Fibroblast of gingiva (primary cell): ENCODE measurements around the gene SLC26A1.
A peak's percentile ranks its signal among the peaks of the same experiment; 100 is the strongest.

Source experiments
- DNase-seq: peaks from one replicate; pipeline ENCODE4 v3.0.0-alpha.2; 2011; ENCODE audit warnings: low read depth

SLC26A1 gene

DNA sequence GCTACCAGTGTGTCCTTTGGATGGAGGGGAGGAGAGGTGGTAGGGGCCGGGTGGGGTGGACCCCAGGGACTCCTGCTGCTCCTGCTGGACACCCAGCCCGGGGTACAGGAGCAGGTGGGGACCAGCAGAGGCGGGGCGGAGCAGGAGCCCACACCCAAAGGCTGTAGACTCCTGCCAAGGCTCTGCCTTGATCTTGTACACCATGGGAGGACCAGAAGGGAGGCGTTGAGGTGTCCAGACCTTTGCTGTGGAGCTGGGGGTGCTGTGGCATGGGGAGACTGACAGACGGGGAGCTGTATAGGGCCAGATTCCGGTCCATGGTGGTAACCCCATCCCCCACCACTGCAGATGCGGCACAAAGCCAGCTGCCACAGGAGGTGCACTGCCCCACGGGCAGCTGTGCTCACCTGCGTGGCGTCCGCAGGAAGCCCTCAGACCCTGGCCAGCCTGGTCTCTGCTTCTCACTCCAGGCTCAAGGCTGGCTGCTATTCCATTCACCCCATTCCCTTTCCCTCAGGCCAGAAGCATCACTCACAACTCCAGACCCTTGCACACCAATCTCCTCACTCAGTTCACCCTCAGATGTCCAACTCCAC, 5.0 kb upstream of the SLC26A1 start:
- no peak for DNase-seq

DNA sequence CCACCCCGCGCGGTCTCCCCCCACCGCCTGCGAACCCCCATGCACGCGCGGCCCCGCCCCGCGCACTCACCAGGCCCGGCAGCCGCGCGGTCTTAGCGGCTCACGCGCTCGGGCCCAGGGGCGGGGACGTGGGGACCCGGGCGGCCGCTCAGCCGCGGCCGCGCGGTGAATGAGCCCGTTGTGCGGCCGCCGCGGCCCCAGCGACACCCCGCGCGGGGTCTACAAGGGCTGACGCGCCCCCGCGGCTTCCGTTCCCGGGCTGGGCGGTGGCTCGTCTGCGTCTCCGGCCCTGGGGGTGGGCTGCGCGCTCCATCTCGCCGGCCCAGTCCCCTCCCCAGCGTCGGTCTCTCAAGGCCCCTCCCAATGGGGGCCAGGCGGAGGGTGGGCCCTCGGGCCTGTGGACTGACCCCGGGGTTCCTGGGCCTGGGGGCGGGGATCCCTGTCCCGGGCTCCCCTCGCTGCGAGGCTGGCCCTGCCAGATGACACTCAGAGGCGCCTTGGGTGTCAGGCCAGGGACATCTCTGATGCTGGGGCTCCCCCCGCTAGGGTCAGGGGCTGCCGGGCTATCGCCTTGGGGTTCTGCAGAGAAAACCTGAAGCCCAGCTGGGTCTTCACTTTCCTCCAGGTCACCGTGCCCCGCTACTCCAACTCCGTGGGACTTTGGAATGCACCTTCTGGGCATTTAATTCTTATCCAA, 4.3 kb upstream of the SLC26A1 start:
- no peak for DNase-seq

DNA sequence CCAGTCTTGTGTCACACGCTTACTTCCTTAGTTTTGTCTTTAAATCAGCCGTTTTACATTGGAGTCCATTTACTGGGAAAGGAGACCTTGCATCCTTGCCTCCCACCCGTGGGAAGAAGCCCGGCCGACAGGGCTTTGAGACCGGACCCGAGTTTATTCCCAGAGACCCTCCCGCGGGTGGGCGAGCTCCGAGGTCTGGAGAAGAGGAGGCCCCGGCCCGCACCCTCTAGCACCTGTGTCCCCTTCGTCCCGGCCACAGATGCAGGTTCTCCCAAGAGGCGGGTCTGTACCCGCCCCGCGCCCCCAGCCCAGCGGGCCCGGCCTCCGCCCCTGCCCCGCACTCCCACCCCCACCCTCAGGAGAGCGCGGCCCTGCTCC, 3.8 kb upstream of the SLC26A1 start:
- DNase-seq, result no peak

DNA sequence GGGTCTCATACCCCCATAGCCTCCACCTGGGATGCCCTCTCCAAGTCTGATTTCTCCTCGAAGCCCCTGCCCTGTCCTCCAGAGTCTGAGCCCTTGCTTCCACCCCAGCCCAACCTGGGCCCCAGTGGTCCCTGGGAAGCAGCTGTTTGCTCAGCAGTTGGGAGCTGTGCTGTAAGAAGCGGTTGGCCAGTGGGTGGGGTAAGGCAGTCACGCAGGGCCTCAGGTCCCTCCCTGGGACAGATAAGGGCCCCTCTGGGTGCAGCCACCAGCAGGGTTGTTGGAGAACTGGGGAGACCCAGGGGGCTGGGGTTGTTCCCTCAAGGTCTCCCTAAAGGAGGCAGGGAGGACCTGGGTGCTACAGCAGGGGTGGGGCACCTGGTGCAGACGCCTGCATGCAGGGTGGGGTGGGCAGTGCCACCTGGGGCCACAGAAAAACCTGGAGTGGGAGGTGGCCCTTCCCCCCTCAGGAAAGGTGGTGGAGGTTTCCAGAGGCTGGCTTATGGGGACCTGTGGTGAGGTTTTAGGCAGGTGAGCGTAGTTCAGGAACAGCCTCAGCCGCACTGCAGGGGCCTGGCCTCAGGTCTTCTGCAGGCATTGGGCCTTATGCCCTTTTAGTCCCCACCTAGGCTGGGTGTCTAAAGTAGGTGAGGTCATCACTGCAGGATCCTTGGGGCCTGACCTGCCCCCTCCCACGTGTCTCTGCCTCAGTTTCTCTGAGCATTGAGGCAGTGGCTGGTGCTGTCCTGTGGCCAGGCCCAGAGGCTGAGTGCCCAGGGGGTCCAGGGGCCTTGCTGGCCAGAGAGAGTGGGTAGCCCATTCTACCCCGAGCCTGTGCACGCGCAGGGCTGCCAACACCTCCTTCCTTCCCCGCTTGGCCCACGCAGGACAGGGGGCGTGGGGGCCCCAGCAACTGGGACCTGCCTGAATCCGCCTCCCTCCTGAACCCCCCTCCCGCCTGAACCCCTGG, 3.1 kb upstream of the SLC26A1 start:
- no peak for DNase-seq

DNA sequence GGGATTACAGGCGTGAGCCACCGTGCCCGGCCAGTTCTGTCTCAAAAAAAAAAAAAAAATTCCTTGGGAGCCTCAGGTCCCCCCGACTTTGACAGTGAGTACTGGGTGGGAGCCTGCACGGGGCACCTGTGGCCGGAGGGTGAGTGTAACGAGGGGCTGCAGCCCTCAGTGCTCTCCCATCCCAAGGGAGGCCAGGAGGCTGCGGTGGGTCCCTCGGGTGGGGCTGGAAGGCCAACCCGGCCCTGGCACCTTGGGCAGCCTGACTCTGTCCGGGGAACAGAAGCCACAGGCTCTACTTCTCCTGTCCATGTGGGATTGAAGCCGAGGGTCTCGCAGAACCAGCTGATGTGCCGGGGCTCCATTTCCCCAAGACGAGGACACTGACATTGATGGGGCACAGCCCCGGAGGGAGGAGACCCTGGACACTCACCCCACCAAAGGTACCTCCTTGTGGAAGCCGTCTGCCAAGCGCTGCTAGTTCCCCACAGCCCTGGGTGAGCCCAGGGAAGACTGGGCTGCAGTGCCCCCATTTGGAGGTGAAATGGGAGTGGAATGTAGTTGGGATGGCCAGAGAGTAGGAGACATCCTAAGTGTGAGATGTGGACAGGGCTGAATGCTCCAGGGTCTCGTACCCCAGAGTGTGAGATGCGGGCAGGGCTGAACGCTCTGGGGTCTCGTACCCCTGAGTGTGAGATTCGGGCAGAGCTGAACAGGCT, 2.3 kb upstream of the SLC26A1 start:
- DNase-seq, result no peak

DNA sequence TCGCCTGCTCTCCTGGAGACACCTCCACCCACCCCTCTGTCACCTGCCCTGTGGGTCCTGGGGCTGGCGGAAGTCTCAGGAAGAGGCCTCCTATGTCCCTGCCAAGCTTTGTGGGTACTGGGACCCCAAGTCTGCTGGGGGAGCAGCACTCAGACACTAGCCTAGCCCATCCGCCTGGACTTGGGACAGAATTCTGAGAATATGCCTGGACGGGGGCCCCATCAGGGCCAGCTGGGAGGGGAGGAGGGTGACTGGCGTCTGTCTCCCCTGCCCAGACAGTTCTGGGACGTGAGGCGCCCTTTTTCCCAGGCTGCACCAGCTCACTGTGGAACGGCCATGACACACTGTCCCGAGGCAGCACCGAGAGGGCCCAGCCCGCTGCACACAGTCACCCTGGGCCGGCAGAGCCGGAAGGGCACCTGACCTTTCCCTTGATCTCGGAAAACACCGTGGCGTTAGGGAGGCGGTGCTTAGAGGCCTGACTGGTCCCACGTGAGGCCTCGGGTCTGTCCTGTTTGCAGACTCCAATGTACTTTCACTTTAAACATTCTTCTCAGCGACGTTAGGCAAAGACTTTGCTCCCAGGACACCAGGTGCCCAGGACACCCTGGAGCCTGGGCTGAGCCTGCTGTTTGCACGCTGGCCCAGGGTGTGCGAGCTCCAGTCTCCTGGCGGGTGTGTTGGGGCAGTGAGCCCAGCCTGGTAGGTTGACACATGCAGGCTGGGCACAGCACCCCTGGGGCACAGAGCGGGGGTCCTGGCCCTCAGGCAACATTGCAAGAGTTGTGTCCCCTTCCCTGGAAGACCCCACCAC, 700 bp downstream of the SLC26A1 start:
- no peak for DNase-seq

DNA sequence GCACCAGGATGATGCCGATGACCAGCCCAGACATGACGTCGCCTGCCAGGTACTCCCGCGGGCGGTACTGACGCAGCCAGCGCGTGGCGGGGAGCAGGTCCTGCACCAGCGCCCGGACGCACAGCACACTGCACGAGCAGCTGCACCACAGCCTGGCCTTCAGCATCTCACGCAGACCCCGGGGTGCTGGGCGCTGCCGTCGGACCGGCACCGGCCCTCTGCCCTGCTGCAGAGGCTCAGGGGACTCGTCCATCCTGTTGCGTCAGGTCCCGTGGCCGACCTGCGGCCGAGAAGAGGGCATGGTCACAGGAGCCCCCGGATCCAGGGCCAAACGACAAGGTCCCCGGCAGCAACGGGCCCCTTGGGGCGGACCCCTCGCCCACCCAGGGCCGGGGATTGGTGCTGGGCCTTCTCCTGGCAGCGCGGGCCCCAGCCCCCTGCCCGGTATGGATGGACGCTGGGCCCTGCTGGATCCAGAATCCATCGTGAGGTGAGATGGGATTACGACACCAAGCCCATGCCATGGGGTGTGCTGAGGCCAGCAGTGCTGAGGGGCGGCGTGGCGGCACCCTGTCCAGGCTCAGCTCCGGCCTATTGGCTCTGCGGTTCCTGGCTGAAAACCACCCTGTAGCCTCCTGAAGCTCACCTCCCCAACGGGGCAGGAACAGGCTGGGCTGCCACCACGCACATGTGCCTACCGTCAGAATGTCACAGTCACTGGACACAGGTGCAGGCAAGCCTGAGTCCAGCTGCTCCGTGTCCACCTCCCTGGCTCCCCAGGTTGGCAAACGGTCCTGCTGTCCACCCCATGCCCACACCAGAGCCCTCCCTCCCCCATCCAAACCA, 1.5 kb downstream of the SLC26A1 start:
- no peak for DNase-seq

DNA sequence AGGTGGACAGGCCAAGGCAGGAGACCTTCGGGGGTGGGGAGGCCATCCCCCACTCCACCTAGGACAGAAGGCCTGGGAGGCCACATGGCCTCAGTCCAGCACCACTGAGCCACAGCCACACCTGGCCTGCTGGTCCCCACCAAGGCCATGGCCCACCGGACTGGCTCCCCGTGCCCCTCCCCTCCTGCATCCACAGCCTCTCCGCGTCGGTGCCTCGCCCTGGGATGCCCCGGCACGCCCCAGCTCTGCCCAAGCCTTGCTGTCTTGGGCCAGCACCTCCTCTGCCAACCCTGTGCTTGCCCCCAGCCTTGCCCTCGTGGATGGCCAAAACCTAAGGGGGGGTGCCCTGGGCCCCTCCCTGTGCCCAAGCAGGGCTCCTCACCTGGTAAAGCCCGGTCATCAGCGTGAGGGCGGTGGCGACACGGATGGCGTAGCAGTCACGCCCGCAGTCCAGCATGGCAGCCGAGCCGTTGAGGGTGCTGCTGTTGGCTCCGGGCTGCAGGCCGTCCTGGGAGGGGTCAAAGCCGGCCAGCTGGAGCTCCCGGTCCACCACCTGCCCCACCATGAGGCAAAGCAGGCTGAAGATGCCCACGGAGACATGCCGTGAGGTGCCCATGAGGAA, 2.3 kb downstream of the SLC26A1 start:
- no peak for DNase-seq

DNA sequence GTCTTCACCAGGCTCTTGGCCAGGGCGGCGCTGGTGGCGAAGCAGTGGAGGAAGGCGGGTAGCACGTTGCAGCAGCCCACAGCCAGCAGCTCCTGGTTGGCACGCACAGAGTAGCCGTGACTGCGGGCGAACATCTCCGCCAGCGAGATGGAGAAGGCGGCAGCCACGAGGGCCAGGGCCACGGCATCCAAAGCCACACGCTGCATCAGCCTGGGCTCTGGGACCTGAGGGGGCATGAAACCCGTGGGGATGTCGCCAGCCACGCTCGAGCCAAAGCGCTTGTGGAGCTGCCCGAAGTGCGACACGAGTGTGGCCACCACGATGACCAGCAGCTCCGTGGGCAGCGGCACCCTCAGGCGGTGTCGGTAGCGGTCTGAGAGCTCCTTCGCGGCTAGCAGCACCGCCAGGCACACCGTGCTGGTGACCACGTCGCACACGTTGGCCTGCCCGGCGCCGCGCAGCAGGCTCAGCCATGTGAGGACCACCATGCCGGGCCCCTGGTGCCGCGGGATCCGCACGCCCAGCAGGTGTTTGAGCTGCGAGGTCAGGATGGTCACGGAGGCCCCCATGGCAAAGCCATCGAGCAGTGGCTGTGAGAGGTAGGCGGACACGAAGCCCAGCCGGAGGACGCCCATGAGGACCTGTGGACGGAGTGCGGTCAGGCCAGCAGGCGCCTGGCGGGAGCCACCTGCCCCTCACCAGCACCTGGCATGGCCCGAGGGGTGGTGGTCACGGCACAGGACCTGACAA, 3.3 kb downstream of the SLC26A1 start:
- DNase-seq, result no peak

DNA sequence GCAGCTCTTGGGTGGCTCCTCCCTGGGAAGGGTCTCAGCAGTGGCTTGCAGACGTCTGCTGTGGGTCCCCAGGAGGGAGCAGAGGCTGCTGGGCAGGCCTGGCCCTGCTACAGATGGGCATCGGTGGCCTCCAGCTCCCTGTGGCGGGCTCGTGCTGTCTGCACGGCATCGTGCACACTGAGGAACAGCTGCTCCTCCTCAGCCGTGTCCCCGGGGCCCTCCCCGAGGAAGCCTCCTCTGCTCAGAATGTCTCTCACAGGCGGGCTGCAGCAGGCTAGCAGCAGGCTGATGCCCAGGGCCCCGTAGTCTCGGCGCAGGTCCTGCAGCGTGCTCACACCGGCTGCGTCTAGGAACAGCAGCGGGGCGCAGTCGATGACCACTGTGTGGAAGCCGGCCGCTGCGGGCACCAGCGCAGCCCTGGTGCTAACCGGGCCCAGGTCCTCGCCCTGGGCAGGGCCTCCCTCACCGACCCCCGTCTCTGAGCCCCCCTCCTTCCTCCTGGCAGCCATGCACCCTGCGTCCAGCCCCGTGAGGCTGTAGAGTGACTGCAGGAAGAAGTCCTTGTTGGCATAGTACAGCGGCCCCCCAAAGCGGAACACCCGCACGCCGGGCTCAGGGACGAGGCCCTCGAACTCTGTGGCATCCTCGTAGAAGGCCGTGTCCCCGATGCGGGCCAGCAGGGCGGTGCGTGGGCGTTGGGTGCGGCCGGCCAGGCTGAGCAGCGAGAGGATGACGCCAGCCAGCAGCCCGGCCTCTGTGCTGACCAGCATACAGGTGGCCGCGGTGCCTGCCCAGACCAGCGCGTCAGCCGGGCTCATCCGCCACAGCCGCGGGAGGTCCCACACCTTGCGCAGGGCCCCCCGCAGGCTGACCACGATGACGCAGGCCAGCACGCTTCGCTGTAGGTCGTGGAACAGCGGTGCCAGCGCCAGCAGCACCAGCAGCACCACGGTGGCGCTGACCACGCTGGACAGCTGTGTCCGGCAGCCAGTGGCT, 4.2 kb downstream of the SLC26A1 start:
- no peak for DNase-seq

DNA sequence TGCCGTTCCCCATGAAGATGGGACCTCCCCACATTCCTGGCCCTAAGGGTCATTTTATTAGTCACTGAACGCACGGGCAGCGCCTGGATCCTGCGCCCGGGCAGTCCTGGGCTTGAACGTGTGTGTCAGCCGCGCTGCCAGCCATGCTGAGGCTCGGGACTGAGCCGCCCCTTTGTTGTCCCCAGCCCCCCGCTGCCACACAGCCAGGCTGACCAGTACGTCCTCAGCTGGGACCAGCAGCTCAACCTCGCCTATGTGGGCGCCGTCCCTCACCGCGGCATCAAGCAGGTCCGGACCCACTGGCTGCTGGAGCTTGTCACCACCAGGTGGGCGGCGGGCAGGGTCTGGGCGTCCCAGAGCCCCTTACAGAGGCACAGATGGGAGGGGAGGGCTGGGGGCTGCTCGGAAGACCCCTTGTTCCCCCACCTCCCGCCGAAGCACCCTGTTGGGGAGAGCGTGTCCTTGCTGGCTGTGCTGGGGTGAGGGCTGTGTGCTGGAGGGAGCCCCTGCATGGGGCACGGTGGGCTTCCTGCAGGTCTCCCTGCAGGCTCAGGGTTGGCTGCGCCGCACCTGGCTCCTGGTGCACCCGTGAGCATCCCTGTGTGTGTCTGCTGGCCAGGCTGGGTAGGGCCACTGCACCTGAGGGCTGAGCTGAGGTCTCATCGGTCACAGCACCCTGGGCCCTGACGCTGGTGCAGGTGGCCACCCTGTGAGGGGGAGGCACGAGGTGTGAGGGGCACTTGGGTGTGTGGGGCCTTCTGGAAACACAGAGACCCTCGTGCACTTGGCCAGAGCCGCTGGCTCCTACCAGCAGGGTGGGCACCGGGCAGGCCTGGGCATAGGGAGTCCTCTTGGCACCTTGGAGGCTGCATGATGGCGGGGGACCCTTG, 5.3 kb downstream of the SLC26A1 start:
- peak; percentile 37 for DNase-seq

DNA sequence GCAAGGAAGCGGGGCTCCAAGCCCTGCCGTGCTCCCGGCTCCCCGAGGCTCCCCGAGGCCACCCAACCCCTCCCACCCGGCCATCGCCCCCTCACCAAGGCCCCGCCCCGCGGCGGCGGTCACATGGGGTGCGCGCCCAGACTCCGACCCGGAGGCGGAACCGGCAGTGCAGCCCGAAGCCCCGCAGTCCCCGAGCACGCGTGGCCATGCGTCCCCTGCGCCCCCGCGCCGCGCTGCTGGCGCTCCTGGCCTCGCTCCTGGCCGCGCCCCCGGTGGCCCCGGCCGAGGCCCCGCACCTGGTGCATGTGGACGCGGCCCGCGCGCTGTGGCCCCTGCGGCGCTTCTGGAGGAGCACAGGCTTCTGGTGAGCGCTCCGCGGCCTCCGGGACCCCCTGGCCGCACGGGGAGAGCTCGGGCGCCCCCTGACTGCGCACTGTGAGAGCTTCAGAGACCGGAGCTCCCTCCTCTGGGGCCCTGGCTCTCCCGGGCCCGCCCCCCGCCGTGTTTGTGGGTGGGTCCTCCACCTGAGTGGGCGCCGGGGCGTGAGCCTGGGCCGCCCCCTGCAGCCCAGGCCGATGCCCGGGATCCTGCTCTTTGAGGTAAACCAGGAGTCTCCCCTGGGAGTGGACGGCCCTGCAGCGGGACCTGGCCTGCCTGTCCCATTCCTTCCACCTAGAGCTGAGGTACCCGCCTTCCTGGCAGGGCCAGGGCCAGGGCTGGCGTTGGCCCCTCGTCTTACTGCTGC, 6.2 kb downstream of the SLC26A1 start, which contains the start of gene IDUA:
TSS of gene IDUA (plus strand) at position 166 of the 745 bp plus-strand sequence. CDS start at position 207, 41 bp downstream.
- peak; percentile 44 for DNase-seq

DNA sequence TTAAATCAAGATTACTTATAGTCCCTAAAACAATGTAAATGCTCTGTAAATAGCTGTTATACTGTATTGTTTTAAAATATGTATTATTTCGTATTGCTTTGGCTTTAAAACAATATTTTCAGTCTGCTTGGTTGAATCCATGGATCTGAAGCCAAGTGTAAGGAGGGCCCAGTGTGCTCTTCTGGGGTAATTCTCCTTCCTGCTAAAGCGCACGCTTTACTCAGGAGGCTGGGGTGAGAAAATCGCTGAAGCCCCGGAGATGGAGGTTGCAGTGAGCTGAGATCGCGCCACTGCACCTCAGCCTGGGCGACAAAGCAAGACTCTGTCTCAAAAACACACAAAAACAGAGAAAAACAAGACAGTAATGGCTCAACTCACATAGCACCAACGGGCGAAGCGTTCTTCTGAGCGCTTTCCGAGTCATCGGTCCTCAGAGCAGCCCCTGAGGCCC, 6.8 kb downstream of the SLC26A1 start:
- no peak for DNase-seq

DNA sequence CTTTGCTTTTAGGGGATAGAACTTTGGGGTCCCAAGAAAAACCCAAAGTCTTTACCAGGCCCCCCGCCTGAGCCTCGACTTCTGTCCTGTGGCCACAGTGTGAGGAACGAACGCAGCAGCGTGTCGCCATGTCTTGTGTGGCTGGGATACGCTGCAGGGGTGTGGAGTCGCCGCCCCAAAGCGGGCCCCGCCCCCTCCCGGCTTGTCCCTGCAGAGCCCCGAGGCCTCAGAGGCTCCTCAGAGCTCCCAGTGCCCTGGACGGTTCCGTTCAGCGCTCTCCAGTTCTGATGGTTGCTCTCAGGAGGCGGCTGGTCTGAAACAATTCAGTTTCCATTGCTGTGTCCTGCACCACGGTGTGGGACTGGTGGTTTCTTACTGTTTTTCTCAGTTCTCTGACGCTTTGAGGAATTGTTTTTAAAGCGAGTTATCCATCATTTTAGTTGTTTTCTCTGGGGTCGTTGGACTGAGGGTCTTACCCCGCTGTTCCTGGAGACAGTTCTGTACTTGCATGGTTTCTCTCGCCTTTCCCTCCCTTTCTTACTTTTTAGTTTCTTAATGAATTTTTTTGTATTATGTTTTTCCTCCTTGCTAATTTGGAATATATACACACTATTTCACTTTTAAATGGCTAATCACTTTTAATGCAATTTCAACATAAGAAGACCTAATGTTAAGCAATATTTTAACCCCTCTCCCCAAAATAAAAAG, 7.9 kb downstream of the SLC26A1 start:
- DNase-seq, result peak; percentile 24

DNA sequence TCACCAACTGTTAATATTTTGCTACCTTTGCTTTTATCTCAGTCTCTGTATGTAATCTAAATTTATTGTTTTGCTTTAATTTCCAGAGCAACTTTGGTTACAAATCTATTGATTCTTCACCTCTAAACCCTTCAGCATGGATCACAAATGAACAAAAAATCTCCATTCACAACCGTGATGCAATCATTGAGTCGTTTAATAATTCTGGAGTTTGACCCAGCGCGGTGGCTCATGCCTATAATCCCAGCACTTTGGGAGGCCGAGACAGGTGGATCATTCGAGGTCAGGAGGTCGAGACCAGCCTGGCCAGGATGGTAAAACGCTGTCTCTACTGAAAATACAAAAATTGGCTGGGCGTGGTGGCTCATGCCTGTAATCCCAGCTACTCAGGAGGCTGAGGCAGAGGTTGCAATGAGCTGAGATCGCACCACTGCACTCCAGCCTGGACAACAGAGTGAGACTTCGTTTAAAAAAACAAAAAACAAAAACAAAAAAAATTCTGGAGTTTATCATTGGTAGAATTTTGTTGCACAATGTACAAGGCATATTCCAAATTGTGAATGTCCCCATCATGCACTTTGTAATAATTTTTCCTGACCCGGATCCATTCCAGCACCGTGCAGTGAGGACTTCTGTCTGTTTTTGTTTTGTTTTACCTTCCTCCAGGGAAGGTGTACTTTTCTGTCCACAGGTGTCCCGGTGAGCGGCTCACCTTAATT, 8.7 kb downstream of the SLC26A1 start:
- DNase-seq, result no peak
